ENCODE results near the gene WDFY4. TPM values are rescaled to one million over a fixed set of nuclear protein-coding genes. Genes with fewer than 3 reads are reported as not detected.

WDFY4 gene
- total RNA-seq, 1 experiment from 2014 or later: 0.22 TPM

- no peaks in the 10 kb centered on the region for H4K20me1 ChIP-seq (ENCODE audit: insufficient read depth)
- no peak overlapping the region for H3K4me2 ChIP-seq (ENCODE audit: low read length)
- no peak for TF ChIP-seq POLR2A (IDR thresholded peaks at IDR 0.05; ENCODE audit: borderline replicate concordance, extremely low read depth, insufficient read depth, insufficient read length)
- no peak for TF ChIP-seq SRF (IDR thresholded peaks at IDR 0.05; ENCODE audit: low read depth)
- TF ChIP-seq JUND (IDR thresholded peaks at IDR 0.05): no peak
- no peak for TF ChIP-seq ZNF274 (IDR thresholded peaks at IDR 0.05; ENCODE audit: low read depth, low read length)
- no peaks in the 10 kb centered on the region for H3K9me2 ChIP-seq (ENCODE audit: insufficient read depth)
- H3K27ac ChIP-seq (ENCODE audit: low read depth, low read length): no peak overlapping the region
- BruUV-seq (replicated peaks): no TSS peak
- CTCF ChIA-PET: no interaction called here
- intact Hi-C loops (cut with micrococcal nuclease): no loop called here
- H3K27me3 ChIP-seq (ENCODE audit: insufficient read depth, low read length): peaks cover 22% of the 10 kb centered on the region; the same call in 1 of the 2 replicates
- H3K9me3 ChIP-seq (ENCODE audit: control insufficient read depth in 1 of 2, insufficient read depth in 1 of 2, low read depth in 1 of 2, low read length in 2 of 2): no peaks in the 10 kb centered on the region
- no peaks in the 10 kb centered on the region for H3K36me3 ChIP-seq (ENCODE audit: control insufficient read depth in 1 of 2, insufficient read depth in 2 of 2, low read length in 2 of 2)
- no peak for ATAC-seq
- DNase-seq (ENCODE audit: low read depth, low spot score): no peak
- no peaks in the 10 kb centered on the region for H3K79me2 ChIP-seq (ENCODE audit: insufficient read depth, low read length)
- H2AFZ ChIP-seq (ENCODE audit: low read depth, low read length, poor library complexity, severe bottlenecking): no peak overlapping the region
- POLR2A ChIA-PET: no interaction called here
- RAD21 ChIA-PET (ENCODE audit: low non-redundant PET in 1 of 2, low total read pairs in 2 of 2, uncharacterized antibody in 2 of 2, unreplicated experiment in 2 of 2): no interaction called here
- no peak overlapping the region for H3K9ac ChIP-seq (ENCODE audit: low read length)
- no peak overlapping the region for H3K4me3 ChIP-seq (replicated peaks in 1 of 2; ENCODE audit: low read depth in 1 of 2, low read length in 2 of 2)
- H3K4me1 ChIP-seq (ENCODE audit: control insufficient read depth in 1 of 2, insufficient read depth in 2 of 2, low read length in 2 of 2): no peaks in the 10 kb centered on the region
Observed at GRCh38 chr10:48798481-48799254, 114.0 kb downstream of the WDFY4 start.

GRCh38 chr10:48799341-48800006 is 114.8 kb downstream of the WDFY4 start:
- no peaks in the 10 kb centered on the region for H3K9me3 ChIP-seq (ENCODE audit: control insufficient read depth in 1 of 2, insufficient read depth in 1 of 2, low read depth in 1 of 2, low read length in 2 of 2)
- no peaks in the 10 kb centered on the region for H3K36me3 ChIP-seq (ENCODE audit: control insufficient read depth in 1 of 2, insufficient read depth in 2 of 2, low read length in 2 of 2)
- no peaks in the 10 kb centered on the region for H3K9me2 ChIP-seq (ENCODE audit: insufficient read depth)
- no peak overlapping the region for H3K4me3 ChIP-seq (replicated peaks in 1 of 2; ENCODE audit: low read depth in 1 of 2, low read length in 2 of 2)
- H4K20me1 ChIP-seq (ENCODE audit: insufficient read depth): no peaks in the 10 kb centered on the region
- no peaks in the 10 kb centered on the region for H3K79me2 ChIP-seq (ENCODE audit: insufficient read depth, low read length)
- intact Hi-C loops (cut with micrococcal nuclease): no loop called here
- BruUV-seq (replicated peaks): no TSS peak
- no peak overlapping the region for H3K27ac ChIP-seq (ENCODE audit: low read depth, low read length)
- H3K27me3 ChIP-seq (ENCODE audit: insufficient read depth, low read length): peaks cover 15% of the 10 kb centered on the region; the same call in 1 of the 2 replicates
- ChIA-PET CTCF (no interaction called here), POLR2A (no interaction called here), RAD21 (ENCODE audit: low non-redundant PET in 1 of 2, low total read pairs in 2 of 2, uncharacterized antibody in 2 of 2, unreplicated experiment in 2 of 2) (no interaction called here)
- H3K4me1 ChIP-seq (ENCODE audit: control insufficient read depth in 1 of 2, insufficient read depth in 2 of 2, low read length in 2 of 2): no peaks in the 10 kb centered on the region
- no peak for DNase-seq (ENCODE audit: low read depth, low spot score)
- H3K4me2 ChIP-seq (ENCODE audit: low read length): no peak overlapping the region
- TF ChIP-seq MAX (IDR thresholded peaks at IDR 0.05) (no peak), TCF7L2 (IDR thresholded peaks at IDR 0.05; ENCODE audit: borderline replicate concordance, extremely low read depth, insufficient read depth, insufficient read length) (no peak), ZNF274 (IDR thresholded peaks at IDR 0.05; ENCODE audit: low read depth, low read length) (no peak), RAD21 (IDR thresholded peaks at IDR 0.05; ENCODE audit: low read depth) (no peak), SP1 (IDR thresholded peaks at IDR 0.05; ENCODE audit: low read depth) (no peak), FOSL1 (IDR thresholded peaks at IDR 0.05; ENCODE audit: low read depth) (no peak), CEBPB (IDR thresholded peaks at IDR 0.05; ENCODE audit: low read depth) (no peak), SRF (IDR thresholded peaks at IDR 0.05; ENCODE audit: low read depth) (no peak), CBX3 (IDR thresholded peaks at IDR 0.05; ENCODE audit: low read depth) (no peak), YY1 (IDR thresholded peaks at IDR 0.05; ENCODE audit: extremely low read depth, insufficient replicate concordance, low read depth, low read length) (no peak), EGR1 (IDR thresholded peaks at IDR 0.05; ENCODE audit: low read depth) (no peak), EZH2 (IDR thresholded peaks at IDR 0.05) (no peak)
- H3K9ac ChIP-seq (ENCODE audit: low read length): no peak overlapping the region
- H2AFZ ChIP-seq (ENCODE audit: low read depth, low read length, poor library complexity, severe bottlenecking): no peak overlapping the region
- ATAC-seq: no peak
